DOHH2 (cell line): ENCODE data around the gene FOS.

ENCODE experiments used
- H3F3A ChIP-seq: fragments of 200-600 bp; sonication (generic), shearing (Covaris generic); 2 replicates; pipeline ENCODE4 v1.6.0; 2016; ENCODE audit warnings: antibody characterized with exemption, mild to moderate bottlenecking; ENCODE audit not compliant: control insufficient read depth, insufficient read depth
- H3K27ac ChIP-seq: fragments of 200-600 bp; sonication (generic); 2 replicates; pipeline ENCODE4 v1.5.1; 2014; ENCODE audit warnings: low read depth, mild to moderate bottlenecking, low read length, moderate library complexity
- H3K27me3 ChIP-seq: fragments of 200-600 bp; sonication (generic); 2 replicates; pipeline ENCODE4 v1.6.1; 2014; ENCODE audit warnings: mild to moderate bottlenecking, low read length, mixed read lengths; ENCODE audit not compliant: control insufficient read depth
- H3K36me3 ChIP-seq: fragments of 200-600 bp; sonication (generic); 2 replicates; pipeline ENCODE4 v1.6.1; 2014; ENCODE audit warnings: mild to moderate bottlenecking, low read length, moderate library complexity, mixed read lengths; ENCODE audit not compliant: control insufficient read depth
- H3K4me1 ChIP-seq: fragments of 200-600 bp; sonication (generic); 2 replicates; pipeline ENCODE4 v1.6.1; 2014; ENCODE audit warnings: mild to moderate bottlenecking, low read length, mixed read lengths; ENCODE audit not compliant: control insufficient read depth
- H3K4me2 ChIP-seq: fragments of 200-600 bp; sonication (generic); 2 replicates; pipeline ENCODE4 v1.6.0; 2014; ENCODE audit warnings: mild to moderate bottlenecking, low read length, moderate library complexity
- H3K4me3 ChIP-seq: fragments of 200-600 bp; sonication (generic); 2 replicates; pipeline ENCODE4 v1.5.1; 2014; ENCODE audit warnings: mild to moderate bottlenecking, low read length, mixed read lengths
- H3K79me2 ChIP-seq: fragments of 200-600 bp; sonication (generic); 2 replicates; pipeline ENCODE4 v1.6.1; 2014; ENCODE audit warnings: mild to moderate bottlenecking, low read length, mixed read lengths; ENCODE audit not compliant: control insufficient read depth
- H3K9me2 ChIP-seq: fragments of 200-600 bp; sonication (generic); replicated peaks from 2 replicates; pipeline ENCODE4 v1.6.1; 2014; ENCODE audit warnings: mild to moderate bottlenecking, low read length, mixed read lengths; ENCODE audit not compliant: control insufficient read depth
- H3K9me3 ChIP-seq: fragments of 200-600 bp; sonication (generic); 2 replicates; pipeline ENCODE4 v1.6.1; 2014; ENCODE audit warnings: antibody characterized with exemption, low read length, mixed read lengths; ENCODE audit not compliant: control insufficient read depth, insufficient read depth
- H4K20me1 ChIP-seq: fragments of 200-600 bp; sonication (generic); 2 replicates; pipeline ENCODE4 v1.6.0; 2014; ENCODE audit warnings: low read depth, mild to moderate bottlenecking, antibody characterized with exemption, low read length, moderate library complexity; ENCODE audit not compliant: control insufficient read depth, insufficient read depth
- CTCF ChIP-seq: fragments of 200-600 bp; sonication (generic); IDR thresholded peaks from one replicate; pipeline ENCODE4 v1.5.1; 2014; ENCODE audit warnings: antibody characterized with exemption, mild to moderate bottlenecking, low read depth, low read length; ENCODE audit not compliant: poor library complexity, severe bottlenecking
- EZH2phosphoT487 ChIP-seq: fragments of 200-600 bp; sonication (generic); IDR thresholded peaks from 2 replicates; pipeline ENCODE4 v1.6.1; 2017; ENCODE audit warnings: borderline replicate concordance, mild to moderate bottlenecking, antibody characterized with exemption, low read length, moderate library complexity, mixed read lengths

The FOS gene

GRCh38 chr14:75318353-75318752 is 39.7 kb downstream of the FOS start:
- no peaks in the 10 kb centered on the region for H3K36me3 ChIP-seq
- H3K79me2 ChIP-seq = no peaks in the 10 kb centered on the region
- H3K27me3 ChIP-seq = peaks cover 10% of the 10 kb centered on the region
- H3K4me2 ChIP-seq = no peak overlapping the region
- no peaks in the 10 kb centered on the region for H4K20me1 ChIP-seq
- TF ChIP-seq EZH2phosphoT487 (no peak), CTCF (no peak)
- no peaks in the 10 kb centered on the region; the same call in 1 of the 2 replicates for H3K9me3 ChIP-seq
- no peaks in the 10 kb centered on the region for H3K9me2 ChIP-seq
- H3K4me3 ChIP-seq = no peak overlapping the region
- no peak overlapping the region for H3K27ac ChIP-seq
- H3F3A ChIP-seq = no peaks in the 10 kb centered on the region
- no peaks in the 10 kb centered on the region for H3K4me1 ChIP-seq

DNA sequence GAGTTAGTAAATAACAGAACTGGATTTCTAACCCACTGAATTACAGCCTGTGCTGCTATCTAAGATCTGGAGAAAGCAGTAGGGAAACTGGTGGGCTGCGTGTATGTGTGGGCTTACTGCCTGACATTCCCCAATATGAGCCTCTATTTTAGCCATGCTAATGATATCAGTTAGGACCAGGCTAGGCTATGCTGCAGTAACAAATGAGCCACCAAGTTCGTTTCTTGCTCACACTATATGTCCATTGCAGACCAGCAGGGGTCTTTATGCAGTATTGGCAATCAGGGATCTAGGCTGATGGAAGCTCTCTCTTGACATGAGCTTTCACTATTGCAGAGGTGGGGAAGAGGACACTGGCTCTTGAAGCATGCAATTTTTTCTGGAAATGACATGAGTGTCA is 40.4 kb downstream of the FOS start:
- Histone ChIP-seq H3K4me1 (no peaks in the 10 kb centered on the region), H3K27me3 (peaks cover 7% of the 10 kb centered on the region), H4K20me1 (no peaks in the 10 kb centered on the region), H3K4me3 (no peak overlapping the region), H3F3A (no peaks in the 10 kb centered on the region), H3K9me2 (no peaks in the 10 kb centered on the region), H3K9me3 (no peaks in the 10 kb centered on the region; the same call in 1 of the 2 replicates), H3K79me2 (no peaks in the 10 kb centered on the region), H3K4me2 (no peak overlapping the region), H3K36me3 (no peaks in the 10 kb centered on the region), H3K27ac (no peak overlapping the region)
- TF ChIP-seq EZH2phosphoT487 (no peak), CTCF (no peak)

DNA sequence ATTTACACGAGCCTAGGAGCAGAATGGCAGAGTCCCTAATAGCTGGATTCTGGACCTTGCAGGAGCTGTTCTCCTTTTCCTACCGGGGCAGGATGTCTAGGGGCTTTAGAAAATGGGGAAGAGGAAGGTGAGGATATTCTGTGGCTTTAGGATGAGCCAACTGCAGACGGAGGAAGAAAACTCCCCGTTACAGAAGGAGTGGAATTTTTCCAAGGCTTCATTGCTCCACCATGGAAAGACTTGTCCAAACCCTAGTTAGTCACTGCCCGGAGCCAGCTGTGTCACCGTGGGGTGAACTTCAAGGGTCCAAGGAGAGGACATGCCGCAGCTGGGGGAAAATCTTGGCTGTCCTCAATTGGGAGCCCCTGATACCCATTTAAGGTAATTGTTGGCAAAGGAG is 41.6 kb downstream of the FOS start:
- Histone ChIP-seq H3K9me2 (no peaks in the 10 kb centered on the region), H3K9me3 (no peaks in the 10 kb centered on the region; the same call in 1 of the 2 replicates), H4K20me1 (no peaks in the 10 kb centered on the region), H3K27me3 (peaks cover 6% of the 10 kb centered on the region), H3K79me2 (no peaks in the 10 kb centered on the region), H3K4me3 (no peak overlapping the region), H3F3A (no peaks in the 10 kb centered on the region), H3K4me2 (no peak overlapping the region), H3K27ac (no peak overlapping the region), H3K4me1 (no peaks in the 10 kb centered on the region), H3K36me3 (no peaks in the 10 kb centered on the region)
- TF ChIP-seq CTCF (no peak), EZH2phosphoT487 (no peak)

- TF ChIP-seq CTCF = no peak
- TF ChIP-seq EZH2phosphoT487 = no peak
- Histone ChIP-seq H3K27ac (no peak overlapping the region), H3K9me2 (no peaks in the 10 kb centered on the region), H3K4me2 (no peak overlapping the region), H4K20me1 (no peaks in the 10 kb centered on the region), H3K4me1 (no peaks in the 10 kb centered on the region), H3K36me3 (no peaks in the 10 kb centered on the region), H3F3A (no peaks in the 10 kb centered on the region), H3K9me3 (no peaks in the 10 kb centered on the region; the same call in 1 of the 2 replicates), H3K4me3 (no peak overlapping the region), H3K27me3 (no peaks in the 10 kb centered on the region; the same call in 1 of the 2 replicates), H3K79me2 (no peaks in the 10 kb centered on the region)
Observed at GRCh38 chr14:75322746-75323145, 44.1 kb downstream of the FOS start.
